HepG2 (cell line): ENCODE measurements around the gene KCNMA1. TPM values are rescaled to one million over a fixed set of nuclear protein-coding genes. Genes with fewer than 3 reads are reported as not detected.

ENCODE experiments used
- ATAC-seq: fragments of 200-7000 bp; cut with Tn5 transposase; 3 replicates; pipeline ENCODE4 v1.9.1; 2020; ENCODE audit warnings: mild to moderate bottlenecking, moderate library complexity
- BruUV-seq: library from RNA; stranded (reverse); fragments of 400-500 nt; replicated peaks from 2 replicates; lab custom pipeline; 2021; lab: Mats Ljungman, UMichigan
- CTCF ChIA-PET: fragments of 300-600 bp; formaldehyde crosslinking; extraction: SDS; loops from one replicate; lab custom pipeline; 2021; ENCODE audit warnings: low total read pairs, inconsistent platforms, low intra/inter-chr PET ratio; lab: Yijun Ruan, JAX
- POLR2A ChIA-PET: fragments of 350-600 bp; sonication (Branson Sonifier 250); formaldehyde crosslinking; loops from one replicate; lab custom pipeline; 2020; ENCODE audit warnings: antibody characterized with exemption, inconsistent platforms; lab: Yijun Ruan, JAX
- DNase-seq: peaks from one replicate; pipeline ENCODE4 v3.0.0-alpha.2; 2015; ENCODE audit warnings: low spot score
- FAIRE-seq: peaks from 3 replicates; lab custom pipeline; 2011; peaks lifted over from hg19 to GRCh38; lab: Jason Lieb, UNC
- H2AFZ ChIP-seq: one replicate; pipeline ENCODE4 v1.6.1; 2011; ENCODE audit warnings: low read length, inconsistent platforms
- H3K27ac ChIP-seq: fragments of 300-600 bp; 3 replicates; pipeline ENCODE4 v1.8.0; 2011; ENCODE audit warnings: mixed run types, mild to moderate bottlenecking, mixed read lengths, low read length, inconsistent platforms; ENCODE audit not compliant: insufficient read depth; ENCODE audit errors: extremely low read length
- H3K27me3 ChIP-seq, 2 experiments: fragments of 200-600 bp in 1 of 2; 2 replicates in 1 of 2; 3 replicates in 1 of 2; pipeline versions ENCODE4 v1.6.0 to v1.8.0; 2011; ENCODE audit warnings: low read length in 2 of 2, mild to moderate bottlenecking in 2 of 2, moderate library complexity in 2 of 2, inconsistent platforms in 1 of 2; ENCODE audit not compliant: insufficient read depth in 2 of 2, control insufficient read depth in 1 of 2
- H3K36me3 ChIP-seq, 2 experiments: fragments of 200-600 bp in 1 of 2; replicated peaks in 1 of 2; 2 replicates in 1 of 2; 3 replicates in 1 of 2; pipeline versions ENCODE4 v1.5.1 to v1.8.0; 2011; ENCODE audit warnings: low read length in 2 of 2, inconsistent platforms in 1 of 2; ENCODE audit not compliant: insufficient read depth in 2 of 2, control insufficient read depth in 1 of 2
- H3K4me1 ChIP-seq: 2 replicates; pipeline ENCODE4 v1.5.1; 2012; ENCODE audit warnings: low read length, inconsistent platforms; ENCODE audit not compliant: insufficient read depth
- H3K4me2 ChIP-seq: 2 replicates; pipeline ENCODE4 v1.6.0; 2011; ENCODE audit warnings: low read depth, low read length, inconsistent platforms
- H3K4me3 ChIP-seq, 3 experiments: fragments of 200-600 bp in 1 of 3; sonication (generic), shearing (Covaris generic) in 1 of 3; replicated peaks in 1 of 3; 2 replicates each; pipeline ENCODE4 v1.5.1; 2011 to 2016; ENCODE audit warnings: low read length in 3 of 3, inconsistent platforms in 2 of 3, low read depth in 2 of 3, mild to moderate bottlenecking in 2 of 3, control low read depth in 1 of 3, mixed read lengths in 1 of 3; ENCODE audit not compliant: insufficient read depth in 1 of 3
- H3K79me2 ChIP-seq: one replicate; pipeline ENCODE4 v1.6.1; 2011; ENCODE audit warnings: low read length, inconsistent platforms; ENCODE audit not compliant: insufficient read depth
- H3K9ac ChIP-seq: 2 replicates; pipeline ENCODE4 v1.6.0; 2011; ENCODE audit warnings: mild to moderate bottlenecking, low read depth, low read length, inconsistent platforms; ENCODE audit not compliant: insufficient read depth
- H3K9me3 ChIP-seq: 2 replicates; pipeline ENCODE4 v1.5.1; 2012; ENCODE audit warnings: mild to moderate bottlenecking, low read length
- H4K20me1 ChIP-seq: 2 replicates; pipeline ENCODE4 v1.6.0; 2011; ENCODE audit warnings: inconsistent platforms, mild to moderate bottlenecking, low read length, moderate library complexity; ENCODE audit not compliant: insufficient read depth
- AHR ChIP-seq: IDR thresholded peaks from 2 replicates; pipeline ENCODE4 v1.6.1; 2018; ENCODE audit warnings: missing genetic modification reagents, missing compliant biosample characterization
- MATR3 ChIP-seq: sonication (generic); formaldehyde crosslinking; IDR thresholded peaks from 2 replicates; pipeline ENCODE4 v1.4.0; 2020; ENCODE audit warnings: missing genetic modification reagents
- MIER3 ChIP-seq: IDR thresholded peaks from 2 replicates; pipeline ENCODE4 v1.6.1; 2016; ENCODE audit warnings: missing compliant biosample characterization, borderline replicate concordance
- MLLT10 ChIP-seq: sonication (generic); formaldehyde crosslinking; IDR thresholded peaks from 2 replicates; pipeline ENCODE4 v1.4.0; 2020; ENCODE audit warnings: missing genetic modification reagents
- MTA1 ChIP-seq: sonication (generic); formaldehyde crosslinking; IDR thresholded peaks from 2 replicates; pipeline ENCODE4 v1.4.0; 2020; ENCODE audit warnings: missing genetic modification reagents, mild to moderate bottlenecking, borderline replicate concordance
- MXD1 ChIP-seq: sonication (generic); formaldehyde crosslinking; IDR thresholded peaks from 2 replicates; pipeline ENCODE4 v1.4.0; 2020; ENCODE audit warnings: mild to moderate bottlenecking, missing genetic modification reagents
- NR1H2 ChIP-seq: sonication (generic); formaldehyde crosslinking; IDR thresholded peaks from 2 replicates; pipeline ENCODE4 v1.8.1; 2022; ENCODE audit warnings: low read depth, missing genetic modification reagents, borderline replicate concordance
- RFX3 ChIP-seq: IDR thresholded peaks from 2 replicates; pipeline ENCODE4 v1.6.1; 2016; ENCODE audit warnings: missing biosample characterization, missing genetic modification reagents
- TOPORS ChIP-seq: sonication (generic); formaldehyde crosslinking; IDR thresholded peaks from 2 replicates; pipeline ENCODE4 v1.8.0; 2023; ENCODE audit warnings: mild to moderate bottlenecking, missing genetic modification reagents
- ZFP62 ChIP-seq: sonication (generic); formaldehyde crosslinking; IDR thresholded peaks from 2 replicates; pipeline ENCODE4 v1.4.0; 2020; ENCODE audit warnings: missing genetic modification reagents
- ZNF251 ChIP-seq: sonication (generic); formaldehyde crosslinking; IDR thresholded peaks from 2 replicates; pipeline ENCODE4 v1.9.0; 2021; ENCODE audit warnings: mild to moderate bottlenecking, missing genetic modification reagents
- ZNF337 ChIP-seq: sonication (generic); formaldehyde crosslinking; IDR thresholded peaks from 2 replicates; pipeline ENCODE4 v1.5.1; 2020; ENCODE audit warnings: missing genetic modification reagents, low read depth, mild to moderate bottlenecking, borderline replicate concordance
- ZNF674 ChIP-seq: sonication (generic); formaldehyde crosslinking; IDR thresholded peaks from 2 replicates; pipeline ENCODE4 v1.5.0; 2020; ENCODE audit warnings: low read depth, mild to moderate bottlenecking, missing genetic modification reagents
- WGBS: methylation state at CpG from one replicate; pipeline ENCODE4 v1.1.6; 2017; ENCODE audit warnings: low lambda C conversion rate; 5-methylcytosine and 5-hydroxymethylcytosine counted together
- in situ Hi-C: cut with HindIII; loops from 2 replicates; pipeline ENCODE4 v1.10.0; 2017; ENCODE audit warnings: low pct_unique_long_range_greater_than_20kb; ENCODE audit not compliant: extremely low pct_ligation_motif_present
- intact Hi-C: fragments of 100-400 bp; cut with micrococcal nuclease; formaldehyde crosslinking; loops from one replicate; pipeline ENCODE4 v1.10.0; 2022; ENCODE audit not compliant: unreplicated experiment
- polyA plus RNA-seq, 8 experiments: library from polyadenylated mRNA; depleted of rRNA in 3 of 8; stranded (reverse) in 7 of 8; unstranded in 1 of 8; fragments of >200 nt; fragmentation: Illumina TruSeq in 4 of 8; extraction: Trizol in 4 of 8; gene quantifications; 2 replicates each; pipeline versions ENCODE4 v1.2.1 to v1.2.3, GENCODE V29; 2011 to 2016; ENCODE audit warnings: low read depth in 4 of 8, missing spikeins in 1 of 8, mixed read lengths in 1 of 8; ENCODE audit not compliant: insufficient read depth in 1 of 8
- total RNA-seq, 5 experiments: library from RNA; depleted of rRNA; stranded (reverse); fragments of >200 nt; fragmentation: Illumina TruSeq; extraction: Trizol; gene quantifications; 2 replicates each; pipeline ENCODE4 v1.2.3, GENCODE V29; 2016; ENCODE audit warnings: low read depth in 1 of 5
- TF ChIP-seq, protein P1 (sequence below): sonication (generic); formaldehyde crosslinking; IDR thresholded peaks from 2 replicates; pipeline ENCODE4 v1.8.0; 2023; ENCODE audit warnings: mild to moderate bottlenecking, missing genetic modification reagents

The KCNMA1 gene
- total and polyA plus RNA-seq, 2 of the 13 experiments (the other 11 are each of a cell fraction or from before 2014, with no cell fraction given) = 0.02 TPM; not detected in 1

DNA sequence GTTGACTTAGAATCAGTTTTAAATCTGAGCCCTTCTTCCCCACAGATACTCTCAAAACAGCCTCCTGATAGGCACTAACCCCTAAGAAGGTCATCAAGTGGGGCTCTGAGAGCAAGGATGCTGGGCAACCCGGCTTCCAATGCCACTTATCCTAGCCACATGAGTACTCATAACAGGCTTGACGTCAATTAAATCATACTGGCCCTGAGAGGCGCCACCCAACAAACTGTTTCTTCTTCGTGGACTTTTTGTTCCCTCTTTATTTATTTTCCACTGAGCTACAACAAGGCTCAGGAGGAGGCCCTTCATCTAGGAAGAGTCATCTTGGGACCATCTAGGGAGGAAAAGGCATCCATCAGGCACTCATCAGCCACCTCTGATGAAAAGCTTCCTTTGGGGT, 255.9 kb downstream of the KCNMA1 start:
- Histone ChIP-seq H3K4me2 (no peak overlapping the region), H3K9ac (no peak overlapping the region), H3K79me2 (no peaks in the 10 kb centered on the region), H3K27me3 (no peaks in the 10 kb centered on the region), H4K20me1 (no peaks in the 10 kb centered on the region), H3K9me3 (no peaks in the 10 kb centered on the region), H2AFZ (no peak overlapping the region), H3K4me3 (no peak overlapping the region), H3K27ac (no peak overlapping the region), H3K36me3 (no peaks in the 10 kb centered on the region), H3K4me1 (no peaks in the 10 kb centered on the region)
- no peak for TF ChIP-seq ZFP62
- TF ChIP-seq MATR3 (CRISPR knock-in tag) = no peak
- TF ChIP-seq, protein P1, sequence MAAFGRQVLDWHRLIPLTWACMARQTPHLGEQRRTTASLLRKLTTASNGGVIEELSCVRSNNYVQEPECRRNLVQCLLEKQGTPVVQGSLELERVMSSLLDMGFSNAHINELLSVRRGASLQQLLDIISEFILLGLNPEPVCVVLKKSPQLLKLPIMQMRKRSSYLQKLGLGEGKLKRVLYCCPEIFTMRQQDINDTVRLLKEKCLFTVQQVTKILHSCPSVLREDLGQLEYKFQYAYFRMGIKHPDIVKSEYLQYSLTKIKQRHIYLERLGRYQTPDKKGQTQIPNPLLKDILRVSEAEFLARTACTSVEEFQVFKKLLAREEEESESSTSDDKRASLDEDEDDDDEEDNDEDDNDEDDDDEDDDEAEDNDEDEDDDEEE (CRISPR knock-in tag) = no peak
- TF ChIP-seq NR1H2 (CRISPR knock-in tag) = no peak
- no peak for TF ChIP-seq TOPORS (CRISPR knock-in tag)
- TF ChIP-seq MIER3 (CRISPR knock-in tag) = no peak
- TF ChIP-seq RFX3 = no peak
- TF ChIP-seq MLLT10 = no peak
- TF ChIP-seq AHR (CRISPR knock-in tag) = no peak
- TF ChIP-seq ZNF337 (CRISPR knock-in tag) = no peak
- FAIRE-seq = no peak
- BruUV-seq = no TSS peak
- intact Hi-C loops (no loop called here), in situ Hi-C loops (no loop called here)
- ATAC-seq = no peak
- ChIA-PET POLR2A (no interaction called here), CTCF (no interaction called here)
- DNase-seq = no peak
- 20% methylated on average over 4 of the region's 4 CpGs for WGBS

DNA sequence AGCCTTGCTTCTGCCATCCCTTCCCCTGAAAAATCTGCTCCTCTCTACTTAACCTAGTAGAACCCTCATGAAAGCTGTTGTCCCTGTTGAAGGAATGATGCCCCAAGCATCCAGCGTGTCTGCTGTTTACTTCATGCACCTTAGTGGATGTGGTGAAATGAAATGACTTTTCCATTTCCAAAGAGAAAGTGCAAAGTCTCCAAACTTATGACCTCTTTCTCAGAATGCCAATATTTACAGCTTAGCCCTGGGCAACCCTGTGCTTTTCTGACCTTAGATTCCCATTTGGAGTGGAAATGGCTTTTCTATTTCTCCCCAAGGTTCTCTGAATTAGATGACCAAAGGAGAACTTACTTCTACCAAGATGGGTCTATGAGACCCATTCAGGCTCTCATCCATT, 256.9 kb downstream of the KCNMA1 start:
- CTCF ChIA-PET = no interaction called here

More for the DNA sequence above, 256.9 kb downstream of the KCNMA1 start:
- Histone ChIP-seq H3K4me1 (no peaks in the 10 kb centered on the region), H3K4me2 (no peak overlapping the region), H4K20me1 (no peaks in the 10 kb centered on the region), H3K27me3 (no peaks in the 10 kb centered on the region), H2AFZ (no peak overlapping the region), H3K9me3 (no peaks in the 10 kb centered on the region), H3K79me2 (no peaks in the 10 kb centered on the region), H3K36me3 (no peaks in the 10 kb centered on the region), H3K27ac (no peak overlapping the region), H3K4me3 (no peak overlapping the region), H3K9ac (no peak overlapping the region)
- DNase-seq (no peak), ATAC-seq (no peak), FAIRE-seq (no peak)
- no TSS peak for BruUV-seq
- TF ChIP-seq MTA1 (CRISPR knock-in tag) (no peak), ZNF674 (no peak), ZNF251 (no peak), MXD1 (CRISPR knock-in tag) (no peak)
- in situ Hi-C loops (no loop called here), intact Hi-C loops (no loop called here)
- POLR2A ChIA-PET = no interaction called here
- WGBS = 0% methylated on average over 1 of the region's 1 CpG
